HG03097 (cell line): ENCODE measurements around the gene IQCF5.
"Not testable (repeated sequence)": the region's sequence is repeated elsewhere in the genome, so short reads cannot be mapped to it uniquely, and the experiment has no call there.

Source experiments
- ATAC-seq: cut with Tn5 transposase; IDR thresholded peaks from one replicate; pipeline ENCODE4 v1.9.1; 2021; ENCODE audit not compliant: unreplicated experiment, low FRiP score

The IQCF5 gene

GRCh38 chr3:51873253-51873766 lies 2.1 kb downstream of the IQCF5 start:
- ATAC-seq: no peak

GRCh38 chr3:51869304-51869703 lies 6.1 kb downstream of the IQCF5 start:
- ATAC-seq: no peak

GRCh38 chr3:51868896-51869295 lies 6.5 kb downstream of the IQCF5 start:
- not testable (repeated sequence) for ATAC-seq

DNA sequence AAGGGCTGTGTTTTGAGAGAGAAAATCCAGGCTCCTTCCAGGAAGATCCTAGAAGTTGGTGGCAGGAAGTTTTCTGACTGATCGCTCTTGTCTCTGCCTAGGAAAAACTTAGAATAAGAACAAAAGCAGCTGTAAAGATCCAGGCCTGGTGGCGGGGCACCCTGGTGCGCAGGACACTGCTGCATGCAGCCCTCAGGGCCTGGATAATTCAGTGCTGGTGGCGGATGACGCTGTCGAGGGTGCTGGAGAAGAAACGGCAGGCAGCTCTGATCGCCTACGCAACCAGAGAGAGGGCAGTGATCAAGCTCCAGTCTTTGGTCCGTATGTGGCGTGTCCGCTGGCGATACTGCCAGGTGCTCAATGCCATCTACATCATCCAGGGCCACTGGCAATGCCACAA lies 12.5 kb downstream of the IQCF5 start:
- no peak for ATAC-seq

DNA sequence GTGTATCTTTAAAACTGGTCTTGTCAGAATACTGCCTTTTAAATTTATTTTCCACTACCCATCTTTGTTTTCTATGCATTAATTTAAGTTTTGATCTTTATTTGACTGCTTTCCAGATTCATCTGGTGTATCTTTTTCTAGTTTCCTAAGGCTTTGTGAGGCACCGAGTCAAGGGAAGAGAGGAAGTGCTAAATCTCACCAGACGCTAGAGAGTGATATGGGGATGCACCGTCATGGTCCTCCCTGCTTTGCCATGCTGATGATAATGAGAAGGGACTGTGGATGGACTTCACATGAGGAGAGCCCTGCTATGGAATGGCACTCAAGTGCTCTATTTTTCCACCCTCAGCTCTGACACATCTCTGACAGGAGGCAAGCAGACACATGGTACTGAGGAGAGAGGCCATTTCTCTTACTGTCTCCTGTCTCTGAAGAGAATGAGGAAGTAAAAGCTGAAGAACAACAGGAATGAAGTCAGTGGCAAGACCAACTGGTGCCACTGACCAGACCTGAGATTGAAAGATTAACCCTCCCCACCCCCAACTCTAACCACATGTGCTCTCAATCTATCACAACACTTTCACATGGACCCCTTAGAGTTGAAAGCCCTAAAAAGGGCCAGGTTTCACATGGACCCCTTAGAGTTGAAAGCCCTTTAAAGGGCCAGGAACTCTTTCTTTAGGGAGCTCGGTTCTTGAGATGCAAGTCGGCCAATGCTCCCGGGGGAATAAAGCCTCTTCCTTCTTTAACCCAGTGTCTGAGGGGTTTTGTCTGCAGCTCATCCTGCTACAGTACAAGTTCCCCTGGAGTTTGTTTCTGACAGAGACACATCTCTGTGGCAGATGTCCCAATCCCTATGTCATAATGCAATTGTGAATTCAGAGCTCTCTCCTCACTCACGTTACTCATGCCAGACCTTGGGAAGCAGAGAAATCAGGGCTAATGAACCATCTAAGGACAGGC lies 14.4 kb downstream of the IQCF5 start, which contains the start of gene IQCF2:
Gene IQCF2, plus strand, starts transcription at position 913 of the 963 bp plus-strand sequence. CDS start 52 bp downstream, outside the sequence.
- no peak for ATAC-seq

DNA sequence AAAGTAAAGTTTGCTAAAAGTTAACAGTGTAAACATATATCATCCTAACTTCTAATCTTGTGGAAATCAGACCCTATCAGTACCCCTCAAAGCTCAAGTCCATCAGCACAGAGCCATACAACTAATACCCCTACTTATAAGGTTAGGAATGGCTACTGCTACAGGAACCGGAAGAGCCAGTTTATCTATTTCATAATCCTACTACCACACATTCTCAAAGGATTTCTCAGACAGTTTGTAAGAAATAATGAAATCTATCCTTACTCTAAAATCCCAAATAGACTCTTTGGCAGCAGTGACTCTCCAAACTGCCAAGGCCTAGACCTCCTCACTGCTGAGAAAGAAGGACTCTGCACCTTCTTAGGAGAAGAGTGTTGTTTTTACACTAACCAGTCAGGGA lies 20.0 kb downstream of the IQCF5 start:
- ATAC-seq: not testable (repeated sequence)

- ATAC-seq: no peak
Measured at GRCh38 chr3:51845129-51845528, 30.3 kb downstream of the IQCF5 start.

DNA sequence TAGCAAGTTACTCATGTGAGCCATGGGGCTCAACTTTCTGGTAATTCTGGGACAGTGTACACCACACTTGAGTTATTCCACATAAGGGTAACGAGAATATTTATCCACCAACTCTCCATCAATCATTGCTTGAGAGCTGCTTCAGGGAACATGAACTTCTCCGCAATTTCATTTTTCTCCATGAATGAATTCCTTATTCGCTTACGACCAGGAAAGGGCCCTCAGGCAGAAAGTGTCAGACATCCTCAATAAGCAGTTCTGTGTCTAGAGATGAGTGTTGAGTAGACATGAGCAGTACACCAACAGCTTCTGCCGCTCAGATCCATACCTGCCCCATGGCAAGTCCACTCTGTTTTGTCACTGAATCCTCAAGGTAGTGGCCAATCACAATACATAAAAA lies 38.8 kb downstream of the IQCF5 start:
- no peak for ATAC-seq

- ATAC-seq: no peak
Measured at GRCh38 chr3:51830836-51831385, 44.5 kb downstream of the IQCF5 start.

- ATAC-seq: no peak
Measured at GRCh38 chr3:51830345-51830744, 45.1 kb downstream of the IQCF5 start.

- no peak for ATAC-seq
Measured at GRCh38 chr3:51828297-51828696, 47.1 kb downstream of the IQCF5 start.
